Activated CD4-positive, alpha-beta T cell treated with anti-CD3 and anti-CD28 coated beads, Interleukin-2, amount 10 ng/mL, durations not matched to agents 7 days and 5 days (primary cell): ENCODE results near the gene CAPN5. TPM values are rescaled to one million over a fixed set of nuclear protein-coding genes. Genes with fewer than 3 reads are reported as not detected.
A peak's percentile ranks its signal among the peaks of the same experiment; 100 is the strongest.

Experiments used
- CTCF ChIA-PET: fragments of 350-600 bp; sonication (Branson Sonifier 250); formaldehyde crosslinking; loops from one replicate; lab custom pipeline; 2021; ENCODE audit warnings: antibody characterized with exemption; lab: Charles Lee
- POLR2A ChIA-PET: fragments of 350-600 bp; sonication (Branson Sonifier 250); formaldehyde crosslinking; loops from one replicate; lab custom pipeline; 2021; ENCODE audit warnings: antibody characterized with exemption; lab: Charles Lee
- DNase-seq: peaks from one replicate; pipeline ENCODE4 v3.0.0-alpha.2; 2020
- H3K27ac Mint-ChIP-seq: one replicate; pipeline ENCODE4 v1.8.0; 2021; ENCODE audit warnings: mild to moderate bottlenecking, moderate library complexity, mixed read lengths
- H3K27me3 Mint-ChIP-seq: one replicate; pipeline ENCODE4 v1.8.0; 2021; ENCODE audit warnings: mixed read lengths
- H3K36me3 Mint-ChIP-seq: one replicate; pipeline ENCODE4 v1.8.0; 2021; ENCODE audit warnings: low read depth, mixed read lengths
- H3K4me1 Mint-ChIP-seq: one replicate; pipeline ENCODE4 v1.8.0; 2021; ENCODE audit warnings: mixed read lengths
- H3K4me3 Mint-ChIP-seq: one replicate; pipeline ENCODE4 v1.8.0; 2021; ENCODE audit warnings: mild to moderate bottlenecking, moderate library complexity, mixed read lengths
- H3K9me3 Mint-ChIP-seq: one replicate; pipeline ENCODE4 v1.8.0; 2021; ENCODE audit warnings: mixed read lengths
- total RNA-seq, 2 experiments: library from RNA; stranded (reverse); gene quantifications; one replicate each; pipeline ENCODE4 v1.2.3, GENCODE V29; 2021

CAPN5 gene
- total RNA-seq, 2 experiments from 2014 or later: 0.81 to 0.89 TPM

- Mint-ChIP-seq H3K9me3 (no peaks in the 10 kb centered on the region), H3K27ac (no peak overlapping the region), H3K4me3 (no peak overlapping the region), H3K4me1 (peaks cover 15% of the 10 kb centered on the region), H3K27me3 (peaks cover 17% of the 10 kb centered on the region), H3K36me3 (no peaks in the 10 kb centered on the region)
- DNase-seq: no peak
- CTCF ChIA-PET: interaction anchor here (1.3 to 2.7 kb wide), 3 partner anchors 12 to 48 kb away, joined by 3 to 16 read pairs (median 5); partner anchors contain the start of gene MYO7A
- POLR2A ChIA-PET: no interaction called here
These were observed 73.6 kb downstream of the CAPN5 start for GRCh38 chr11:77140231-77140851.

DNA sequence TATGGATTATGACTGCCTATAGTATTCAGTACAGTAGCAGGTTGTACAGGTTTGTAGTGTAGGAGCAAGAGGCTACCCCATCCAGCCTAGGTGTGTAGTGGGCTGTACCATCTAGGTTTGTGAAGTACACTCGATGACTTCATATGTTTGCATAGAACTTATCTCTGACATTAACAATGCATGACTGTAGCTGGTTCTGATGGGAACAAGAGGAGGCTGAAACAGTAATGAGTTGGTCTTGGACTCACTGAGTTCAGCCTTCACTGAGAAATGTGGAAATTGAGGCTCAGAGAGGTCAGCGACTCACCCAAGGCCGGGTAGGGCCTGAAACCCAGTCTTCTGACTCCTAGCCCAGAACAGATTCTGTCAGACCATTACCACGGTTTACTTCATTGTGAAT lies 74.3 kb downstream of the CAPN5 start:
- Mint-ChIP-seq H3K27me3 (peaks cover 17% of the 10 kb centered on the region), H3K9me3 (no peaks in the 10 kb centered on the region), H3K36me3 (no peaks in the 10 kb centered on the region), H3K4me1 (peaks cover 15% of the 10 kb centered on the region), H3K27ac (no peak overlapping the region), H3K4me3 (no peak overlapping the region)
- POLR2A ChIA-PET: interaction anchor here (0.7 kb wide), 1 partner anchor 893 kb away, joined by 3 read pairs; no protein-coding TSS in a partner anchor
- DNase-seq: no peak
- CTCF ChIA-PET: interaction anchor here (0.5 to 2.7 kb wide), 3 partner anchors 13 to 1128 kb away, joined by 3 to 16 read pairs (median 5); partner anchors contain the start of gene MYO7A

DNA sequence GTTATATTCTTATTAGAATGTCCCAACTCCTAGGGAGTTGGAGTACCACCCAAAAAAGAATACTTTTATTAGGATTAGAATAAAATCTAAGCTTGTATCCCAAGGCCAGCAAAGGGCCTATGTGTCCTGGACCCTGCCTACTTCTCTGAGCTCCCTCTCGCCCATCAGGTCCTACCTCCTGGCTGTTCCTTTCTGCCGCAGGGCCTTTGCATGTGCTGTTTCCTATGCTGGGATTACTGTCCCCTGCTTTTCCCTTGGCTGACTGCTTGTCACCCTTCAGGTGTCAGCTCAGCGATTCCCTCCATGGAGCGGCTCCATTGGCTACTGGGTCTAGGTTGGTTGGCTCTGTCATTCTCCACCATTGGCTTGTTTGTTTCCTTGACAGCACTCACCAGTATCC lies 74.7 kb downstream of the CAPN5 start:
- CTCF ChIA-PET: interaction anchor here (0.5 to 2.7 kb wide), 2 partner anchors 13 to 1127 kb away, joined by 3 to 16 read pairs; partner anchors contain the start of gene MYO7A

GRCh38 chr11:77142091-77142975 lies 75.6 kb downstream of the CAPN5 start:
- H3K9me3 Mint-ChIP-seq: no peaks in the 10 kb centered on the region
- peak; percentile 37 for DNase-seq
- CTCF ChIA-PET: interaction anchor here (1.0 to 2.7 kb wide), 2 partner anchors 14 to 15 kb away, joined by 3 to 16 read pairs; partner anchors contain the start of gene MYO7A
- H3K4me1 Mint-ChIP-seq: peaks cover 17% of the 10 kb centered on the region
- H3K27ac Mint-ChIP-seq: no peak overlapping the region
- peaks cover 19% of the 10 kb centered on the region for H3K27me3 Mint-ChIP-seq
- POLR2A ChIA-PET: interaction anchor here (0.7 kb wide), 1 partner anchor 322 kb away, joined by 3 read pairs; no protein-coding TSS in a partner anchor
- H3K4me3 Mint-ChIP-seq: no peak overlapping the region
- H3K36me3 Mint-ChIP-seq: no peaks in the 10 kb centered on the region

More for the DNA sequence above, 74.7 kb downstream of the CAPN5 start:
- no peaks in the 10 kb centered on the region for H3K36me3 Mint-ChIP-seq
- POLR2A ChIA-PET: interaction anchor here (0.7 kb wide), 1 partner anchor 892 kb away, joined by 3 read pairs; no protein-coding TSS in a partner anchor
- H3K9me3 Mint-ChIP-seq: no peaks in the 10 kb centered on the region
- H3K4me3 Mint-ChIP-seq: no peak overlapping the region
- DNase-seq: no peak
- peaks cover 17% of the 10 kb centered on the region for H3K27me3 Mint-ChIP-seq
- H3K27ac Mint-ChIP-seq: no peak overlapping the region
- peaks cover 15% of the 10 kb centered on the region for H3K4me1 Mint-ChIP-seq

GRCh38 chr11:77143405-77144020 lies 76.7 kb downstream of the CAPN5 start:
- Mint-ChIP-seq H3K9me3 (no peaks in the 10 kb centered on the region), H3K27ac (no peak overlapping the region), H3K36me3 (no peaks in the 10 kb centered on the region), H3K4me3 (no peak overlapping the region), H3K4me1 (peaks cover 28% of the 10 kb centered on the region), H3K27me3 (peaks cover 19% of the 10 kb centered on the region)
- ChIA-PET POLR2A (interaction anchor here (0.7 kb wide), 1 partner anchor 321 kb away, joined by 3 read pairs; no protein-coding TSS in a partner anchor), CTCF (interaction anchor here (0.6 to 1.0 kb wide), 2 partner anchors 16 to 1449 kb away, joined by 3 read pairs; no protein-coding TSS in a partner anchor)
- DNase-seq: no peak

GRCh38 chr11:77144196-77144856 lies 77.6 kb downstream of the CAPN5 start:
- CTCF ChIA-PET: interaction anchor here (4.0 kb wide), 1 partner anchor 17 kb away, joined by 18 read pairs; the partner anchor contains the start of gene MYO7A
- DNase-seq: no peak
- Mint-ChIP-seq H3K27me3 (peaks cover 11% of the 10 kb centered on the region), H3K9me3 (no peaks in the 10 kb centered on the region), H3K4me3 (no peak overlapping the region), H3K36me3 (no peaks in the 10 kb centered on the region), H3K4me1 (peaks cover 30% of the 10 kb centered on the region), H3K27ac (no peak overlapping the region)
- POLR2A ChIA-PET: no interaction called here

DNA sequence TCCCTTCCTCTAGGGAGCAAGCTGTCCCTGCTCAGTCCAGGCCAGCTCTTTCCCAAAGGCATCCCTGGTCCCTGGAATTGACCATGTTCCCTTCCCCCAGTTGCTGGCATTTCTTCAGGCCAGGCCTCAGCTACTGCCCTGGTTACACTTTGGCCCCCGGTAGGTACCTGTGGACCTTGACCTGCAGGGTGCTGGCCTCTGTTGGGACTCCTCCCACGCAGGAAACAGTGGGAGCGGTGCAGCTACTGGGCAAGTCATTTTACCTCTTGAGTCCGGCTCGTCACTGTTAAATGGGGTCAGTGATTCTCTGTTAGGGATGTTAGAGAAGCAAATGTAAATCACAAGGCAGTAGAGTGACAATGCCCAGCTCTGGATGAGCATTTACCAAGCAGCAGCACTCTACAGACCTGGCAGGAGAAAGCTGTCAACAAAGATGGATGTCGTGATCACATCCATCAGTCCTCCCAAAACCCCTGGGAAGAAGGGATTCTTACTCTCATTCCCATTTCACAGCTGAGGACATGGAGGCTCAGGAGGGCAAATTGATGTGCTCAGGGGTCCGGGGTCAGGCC lies 78.2 kb downstream of the CAPN5 start:
- no peak for DNase-seq
- H3K36me3 Mint-ChIP-seq: no peaks in the 10 kb centered on the region
- peaks cover 30% of the 10 kb centered on the region for H3K4me1 Mint-ChIP-seq
- ChIA-PET CTCF (interaction anchor here (4.0 kb wide), 1 partner anchor 17 kb away, joined by 18 read pairs; the partner anchor contains the start of gene MYO7A), POLR2A (no interaction called here)
- peaks cover 6% of the 10 kb centered on the region for H3K27me3 Mint-ChIP-seq
- H3K27ac Mint-ChIP-seq: no peak overlapping the region
- H3K4me3 Mint-ChIP-seq: no peak overlapping the region
- H3K9me3 Mint-ChIP-seq: no peaks in the 10 kb centered on the region

DNA sequence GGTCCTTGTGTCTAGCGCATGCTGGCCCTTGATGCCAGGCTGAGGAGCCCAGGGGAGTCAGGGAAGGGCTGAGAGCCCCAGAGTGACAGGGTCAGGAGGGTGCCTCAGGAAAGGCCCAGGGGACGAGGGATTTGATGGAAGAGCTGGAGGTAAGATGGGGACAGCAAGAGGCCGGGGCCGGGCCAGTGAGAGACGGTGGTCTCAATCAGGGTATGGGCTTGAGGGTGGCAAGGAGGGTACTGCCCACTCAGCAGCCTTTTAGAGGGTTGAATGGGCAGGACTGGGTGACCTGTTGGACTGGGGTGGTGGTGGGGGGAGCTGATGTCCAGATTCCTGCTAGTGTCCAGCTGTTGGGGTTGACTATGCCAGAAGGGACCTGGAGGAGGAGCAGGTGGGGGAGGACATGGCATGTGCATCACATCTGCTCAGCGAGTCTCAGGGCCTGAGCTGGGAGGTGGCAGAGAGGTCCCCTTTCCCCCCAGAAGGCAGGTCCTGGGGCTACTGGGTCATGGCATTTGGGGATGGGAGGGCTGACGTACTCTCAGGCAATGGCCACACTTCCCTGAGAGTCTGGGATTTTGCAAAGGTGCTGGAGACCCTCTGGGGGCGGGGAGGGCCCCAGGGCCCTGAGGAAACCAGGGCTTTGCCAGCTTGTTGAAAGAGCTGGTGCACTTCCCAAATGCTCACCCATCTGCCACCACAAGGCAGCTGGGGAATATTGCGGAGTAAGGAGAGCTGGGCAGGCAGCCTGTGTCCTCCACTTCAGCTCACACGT lies 79.7 kb downstream of the CAPN5 start:
- Mint-ChIP-seq H3K4me3 (no peak overlapping the region), H3K36me3 (no peaks in the 10 kb centered on the region), H3K27me3 (peaks cover 8% of the 10 kb centered on the region), H3K4me1 (peaks cover 33% of the 10 kb centered on the region), H3K27ac (no peak overlapping the region), H3K9me3 (no peaks in the 10 kb centered on the region)
- CTCF ChIA-PET: interaction anchor here (4.0 kb wide), 1 partner anchor 19 kb away, joined by 18 read pairs; the partner anchor contains the start of gene MYO7A
- DNase-seq: no peak
- POLR2A ChIA-PET: no interaction called here

- ChIA-PET CTCF (interaction anchor here (0.6 to 4.0 kb wide), 2 partner anchors 19 to 1310 kb away, joined by 3 to 18 read pairs; partner anchors contain the start of gene MYO7A), POLR2A (no interaction called here)
- DNase-seq: no peak
- H3K27ac Mint-ChIP-seq: no peak overlapping the region
- peaks cover 8% of the 10 kb centered on the region for H3K27me3 Mint-ChIP-seq
- H3K4me3 Mint-ChIP-seq: no peak overlapping the region
- peaks cover 35% of the 10 kb centered on the region for H3K4me1 Mint-ChIP-seq
- H3K9me3 Mint-ChIP-seq: no peaks in the 10 kb centered on the region
- no peaks in the 10 kb centered on the region for H3K36me3 Mint-ChIP-seq
These were observed 80.2 kb downstream of the CAPN5 start for GRCh38 chr11:77147036-77147315.

- no peaks in the 10 kb centered on the region for H3K9me3 Mint-ChIP-seq
- H3K4me3 Mint-ChIP-seq: peak overlapping the region; percentile 8
- peaks cover 36% of the 10 kb centered on the region for H3K4me1 Mint-ChIP-seq
- H3K36me3 Mint-ChIP-seq: no peaks in the 10 kb centered on the region
- ChIA-PET POLR2A (no interaction called here), CTCF (interaction anchor here (0.6 to 4.0 kb wide), 2 partner anchors 20 to 1311 kb away, joined by 3 to 18 read pairs; partner anchors contain the start of gene MYO7A)
- H3K27me3 Mint-ChIP-seq: peaks cover 8% of the 10 kb centered on the region
- peak; percentile 46 for DNase-seq
- no peak overlapping the region for H3K27ac Mint-ChIP-seq
These were observed 81.0 kb downstream of the CAPN5 start for GRCh38 chr11:77147668-77148321.
